Measurements from ENCODE around the gene RNF14. TPM values are rescaled to one million over a fixed set of nuclear protein-coding genes. Genes with fewer than 3 reads are reported as not detected.
A peak's percentile ranks its signal among the peaks of the same experiment; 100 is the strongest.

Gene RNF14
- total RNA-seq, 1 experiment from 2014 or later: 29.7 TPM

DNA sequence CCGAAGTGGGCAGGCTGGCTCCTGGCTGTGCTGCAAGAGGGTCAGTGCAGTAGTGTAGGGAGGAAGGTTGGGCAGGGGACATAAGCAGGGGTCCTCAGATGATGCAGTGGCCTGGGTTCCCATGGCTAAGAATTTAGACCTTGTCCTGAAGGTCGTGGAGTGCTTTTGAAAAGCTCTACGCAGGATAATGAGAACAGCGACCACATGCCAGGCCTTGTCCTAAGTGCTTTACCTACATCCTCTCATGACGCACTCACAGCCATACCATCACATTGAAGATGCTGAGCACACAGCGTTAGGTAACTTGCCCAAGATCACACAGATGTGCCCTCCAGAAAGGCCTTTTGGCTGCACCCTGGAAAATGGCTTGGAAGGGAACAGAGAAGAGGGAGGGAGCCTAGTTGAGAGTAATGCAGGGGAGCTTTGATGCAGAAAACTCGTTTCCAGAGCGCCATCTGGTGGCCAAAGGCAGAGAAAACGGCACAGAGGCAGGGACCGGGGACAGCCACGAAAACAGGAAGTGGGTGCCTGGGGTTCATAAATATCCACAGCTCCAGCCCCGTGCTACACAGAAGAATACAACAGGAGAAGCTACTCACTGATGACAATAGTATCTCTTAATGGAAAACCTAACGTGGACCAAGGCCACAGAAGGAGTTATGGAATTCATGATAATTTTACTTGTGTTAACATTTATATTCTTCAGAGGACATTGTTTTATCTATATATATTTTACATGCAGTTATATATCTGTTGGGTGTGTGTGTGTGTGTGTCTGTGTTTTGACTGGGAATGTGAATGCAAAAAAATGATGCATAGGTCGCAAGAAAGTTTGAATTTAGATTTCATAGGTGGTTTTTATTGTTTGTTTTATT lies 8.2 kb upstream of the RNF14 start:
- TF ChIP-seq, protein P1, sequence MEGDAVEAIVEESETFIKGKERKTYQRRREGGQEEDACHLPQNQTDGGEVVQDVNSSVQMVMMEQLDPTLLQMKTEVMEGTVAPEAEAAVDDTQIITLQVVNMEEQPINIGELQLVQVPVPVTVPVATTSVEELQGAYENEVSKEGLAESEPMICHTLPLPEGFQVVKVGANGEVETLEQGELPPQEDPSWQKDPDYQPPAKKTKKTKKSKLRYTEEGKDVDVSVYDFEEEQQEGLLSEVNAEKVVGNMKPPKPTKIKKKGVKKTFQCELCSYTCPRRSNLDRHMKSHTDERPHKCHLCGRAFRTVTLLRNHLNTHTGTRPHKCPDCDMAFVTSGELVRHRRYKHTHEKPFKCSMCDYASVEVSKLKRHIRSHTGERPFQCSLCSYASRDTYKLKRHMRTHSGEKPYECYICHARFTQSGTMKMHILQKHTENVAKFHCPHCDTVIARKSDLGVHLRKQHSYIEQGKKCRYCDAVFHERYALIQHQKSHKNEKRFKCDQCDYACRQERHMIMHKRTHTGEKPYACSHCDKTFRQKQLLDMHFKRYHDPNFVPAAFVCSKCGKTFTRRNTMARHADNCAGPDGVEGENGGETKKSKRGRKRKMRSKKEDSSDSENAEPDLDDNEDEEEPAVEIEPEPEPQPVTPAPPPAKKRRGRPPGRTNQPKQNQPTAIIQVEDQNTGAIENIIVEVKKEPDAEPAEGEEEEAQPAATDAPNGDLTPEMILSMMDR (conservative IDR thresholded peaks at IDR 0.05): peak; percentile 90
- TF ChIP-seq EZH2 (IDR thresholded peaks at IDR 0.05; ENCODE audit: low read depth): no peak
- H3K27me3 ChIP-seq (ENCODE audit: insufficient read depth, low read depth): no peaks in the 10 kb centered on the region
- H3F3A ChIP-seq (ENCODE audit: insufficient read depth, low read depth): no peaks in the 10 kb centered on the region; the same call in 1 of the 2 replicates
- no peak overlapping the region for H2AFZ ChIP-seq
- H3K9me2 ChIP-seq (ENCODE audit: insufficient read depth): no peaks in the 10 kb centered on the region
- H3K4me2 ChIP-seq: peak overlapping the region; percentile 59
- intact Hi-C loops (cut with micrococcal nuclease; ENCODE audit: unreplicated experiment): loop anchor here (1.0 to 10.0 kb wide), 8 partner anchors 72 to 366 kb away; no protein-coding TSS in a partner anchor
- no peak overlapping the region for H3K27ac ChIP-seq
- BruUV-seq (replicated peaks): no TSS peak
- ChIA-PET POLR2A (ENCODE audit: unreplicated experiment) (interaction anchor here (0.6 to 0.7 kb wide), 2 partner anchors 9 to 83 kb away, joined by 3 to 4 read pairs; no protein-coding TSS in a partner anchor), CTCF (interaction anchor here (0.6 to 2.3 kb wide), 10 partner anchors 9 to 956 kb away, joined by 3 to 26 read pairs (median 8); partner anchors contain the start of gene RNF14)
- peak; percentile 69 to 83 for DNase-seq
- no peaks in the 10 kb centered on the region for H3K9me3 ChIP-seq (ENCODE audit: insufficient read depth, low read depth)
- H3K4me3 ChIP-seq: no peak overlapping the region
- peaks cover 11% of the 10 kb centered on the region for H3K4me1 ChIP-seq (replicated peaks; ENCODE audit: insufficient read depth)
- H3K36me3 ChIP-seq (ENCODE audit: low read depth): no peaks in the 10 kb centered on the region
- no peaks in the 10 kb centered on the region for H4K20me1 ChIP-seq (ENCODE audit: insufficient read depth)
- no peaks in the 10 kb centered on the region for H3K79me2 ChIP-seq (ENCODE audit: low read depth)

DNA sequence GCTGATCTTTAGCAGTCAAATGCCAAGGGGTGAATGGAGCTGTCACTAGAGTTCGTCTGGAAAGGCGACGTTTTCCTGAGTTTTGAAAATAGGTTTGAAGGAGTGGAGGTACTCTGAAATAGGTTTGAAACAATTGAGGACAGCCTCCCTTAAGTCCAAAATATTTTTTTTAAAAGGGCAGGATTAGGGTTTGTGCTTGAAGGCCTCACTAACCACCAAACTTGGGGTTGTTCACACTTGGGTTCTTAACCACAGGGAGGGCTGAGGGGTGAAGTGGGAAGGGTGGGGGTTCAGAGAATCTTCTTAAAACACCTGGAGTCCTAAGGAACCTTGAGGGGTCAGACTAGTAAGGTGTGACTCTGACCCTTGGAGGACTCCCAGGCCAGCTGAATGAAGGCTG lies 7.4 kb upstream of the RNF14 start:
- H3K4me1 ChIP-seq (replicated peaks; ENCODE audit: insufficient read depth): peaks cover 11% of the 10 kb centered on the region
- no peaks in the 10 kb centered on the region; the same call in 1 of the 2 replicates for H3F3A ChIP-seq (ENCODE audit: insufficient read depth, low read depth)
- H3K9me3 ChIP-seq (ENCODE audit: insufficient read depth, low read depth): no peaks in the 10 kb centered on the region
- H3K27me3 ChIP-seq (ENCODE audit: insufficient read depth, low read depth): no peaks in the 10 kb centered on the region
- DNase-seq: no peak
- H3K9me2 ChIP-seq (ENCODE audit: insufficient read depth): no peaks in the 10 kb centered on the region
- intact Hi-C loops (cut with micrococcal nuclease; ENCODE audit: unreplicated experiment): loop anchor here (2.0 to 10.0 kb wide), 3 partner anchors 73 to 367 kb away; no protein-coding TSS in a partner anchor
- no TSS peak for BruUV-seq (replicated peaks)
- no peaks in the 10 kb centered on the region for H4K20me1 ChIP-seq (ENCODE audit: insufficient read depth)
- no peak overlapping the region for H2AFZ ChIP-seq
- H3K4me2 ChIP-seq: no peak overlapping the region
- no peak overlapping the region for H3K4me3 ChIP-seq
- TF ChIP-seq, protein P1 (conservative IDR thresholded peaks at IDR 0.05): no peak
- no peak for TF ChIP-seq EZH2 (IDR thresholded peaks at IDR 0.05; ENCODE audit: low read depth)
- H3K79me2 ChIP-seq (ENCODE audit: low read depth): no peaks in the 10 kb centered on the region
- POLR2A ChIA-PET (ENCODE audit: unreplicated experiment): interaction anchor here (0.6 kb wide), 1 partner anchor 8 kb away, joined by 4 read pairs; no protein-coding TSS in a partner anchor
- no peak overlapping the region for H3K27ac ChIP-seq
- H3K36me3 ChIP-seq (ENCODE audit: low read depth): no peaks in the 10 kb centered on the region
- CTCF ChIA-PET: interaction anchor here (0.6 to 2.3 kb wide), 5 partner anchors 8 to 296 kb away, joined by 3 to 26 read pairs (median 10); partner anchors contain the start of gene RNF14

DNA sequence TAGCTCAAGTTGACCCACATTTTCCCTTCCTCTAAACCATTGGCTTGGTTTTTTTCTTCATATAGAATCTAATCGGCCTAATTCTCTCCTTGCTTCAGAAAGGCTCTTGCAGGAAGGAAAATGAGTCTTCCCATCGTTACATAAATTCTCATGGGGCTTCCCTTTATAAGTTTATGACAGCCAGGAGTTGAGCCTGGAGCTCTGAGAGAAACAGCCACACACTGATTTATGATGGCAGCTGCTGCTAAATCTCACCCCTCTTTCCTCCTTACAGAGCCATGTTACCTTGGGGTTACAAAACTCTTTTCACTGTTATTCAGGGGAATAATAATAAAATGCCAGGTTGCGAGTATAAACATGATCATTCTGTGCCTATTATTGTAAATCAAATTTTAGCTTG lies 5.2 kb upstream of the RNF14 start:
- Histone ChIP-seq H3K79me2 (ENCODE audit: low read depth) (no peaks in the 10 kb centered on the region), H3K4me1 (replicated peaks; ENCODE audit: insufficient read depth) (peaks cover 13% of the 10 kb centered on the region), H3K36me3 (ENCODE audit: low read depth) (no peaks in the 10 kb centered on the region), H3K4me2 (no peak overlapping the region), H4K20me1 (ENCODE audit: insufficient read depth) (no peaks in the 10 kb centered on the region), H2AFZ (no peak overlapping the region), H3K9me3 (ENCODE audit: insufficient read depth, low read depth) (no peaks in the 10 kb centered on the region), H3K9me2 (ENCODE audit: insufficient read depth) (no peaks in the 10 kb centered on the region), H3K4me3 (no peak overlapping the region), H3K27me3 (ENCODE audit: insufficient read depth, low read depth) (no peaks in the 10 kb centered on the region), H3F3A (ENCODE audit: insufficient read depth, low read depth) (peaks cover 15% of the 10 kb centered on the region), H3K27ac (no peak overlapping the region)
- ChIA-PET POLR2A (ENCODE audit: unreplicated experiment) (no interaction called here), CTCF (interaction anchor here (0.6 to 0.7 kb wide), 3 partner anchors 99 to 556 kb away, joined by 3 read pairs; no protein-coding TSS in a partner anchor)
- no peak for DNase-seq
- intact Hi-C loops (cut with micrococcal nuclease; ENCODE audit: unreplicated experiment): loop anchor here (5.0 to 10.0 kb wide), 2 partner anchors 151 to 369 kb away; no protein-coding TSS in a partner anchor
- BruUV-seq (replicated peaks): no TSS peak
- TF ChIP-seq EZH2 (IDR thresholded peaks at IDR 0.05; ENCODE audit: low read depth): no peak
- TF ChIP-seq, protein P1 (conservative IDR thresholded peaks at IDR 0.05): no peak
